GM23338 (cell line): ENCODE data around the gene SYVN1. TPM values are rescaled to one million over a fixed set of nuclear protein-coding genes. Genes with fewer than 3 reads are reported as not detected.

Experiments
- ATAC-seq: fragments of 200-7000 bp; cut with Tn5 transposase; 3 replicates; pipeline ENCODE4 v1.9.1; 2020
- DNase-seq: peaks from one replicate; pipeline ENCODE4 v3.0.0-alpha.2; 2015; ENCODE audit warnings: low spot score
- H2AFZ ChIP-seq: fragments of 200-600 bp; sonication (generic); 2 replicates; pipeline ENCODE4 v1.8.0; 2016; ENCODE audit warnings: antibody characterized with exemption, mild to moderate bottlenecking, moderate library complexity
- H3F3A ChIP-seq: fragments of 200-600 bp; sonication (generic); replicated peaks from 2 replicates; pipeline ENCODE4 v1.8.0; 2017; ENCODE audit warnings: antibody characterized with exemption, mixed run types, low read depth
- H3K27ac ChIP-seq: fragments of 200-600 bp; sonication (generic); 2 replicates; pipeline ENCODE4 v1.6.1; 2016; ENCODE audit warnings: low read depth
- H3K27me3 ChIP-seq: fragments of 200-600 bp; sonication (generic); 2 replicates; pipeline ENCODE4 v1.8.0; 2016; ENCODE audit warnings: mild to moderate bottlenecking, mixed run types, moderate library complexity; ENCODE audit not compliant: insufficient read depth
- H3K36me3 ChIP-seq: fragments of 200-600 bp; sonication (generic); 2 replicates; pipeline ENCODE4 v1.8.0; 2016; ENCODE audit warnings: mild to moderate bottlenecking; ENCODE audit not compliant: insufficient read depth
- H3K4me1 ChIP-seq: fragments of 200-600 bp; sonication (generic); 2 replicates; pipeline ENCODE4 v1.8.0; 2016; ENCODE audit warnings: mild to moderate bottlenecking, moderate library complexity; ENCODE audit not compliant: insufficient read depth
- H3K4me2 ChIP-seq: fragments of 200-600 bp; sonication (generic); 2 replicates; pipeline ENCODE4 v1.7.1; 2017; ENCODE audit warnings: mixed run types
- H3K4me3 ChIP-seq: fragments of 200-600 bp; sonication (generic); 2 replicates; pipeline ENCODE4 v1.6.1; 2016; ENCODE audit warnings: mixed run types
- H3K79me2 ChIP-seq: fragments of 200-600 bp; sonication (generic); replicated peaks from 2 replicates; pipeline ENCODE4 v1.8.0; 2017; ENCODE audit warnings: mild to moderate bottlenecking; ENCODE audit not compliant: insufficient read depth
- H3K9me2 ChIP-seq: fragments of 200-600 bp; sonication (generic); 2 replicates; pipeline ENCODE4 v1.8.0; 2017; ENCODE audit not compliant: insufficient read depth
- H4K20me1 ChIP-seq: fragments of 200-600 bp; sonication (generic); replicated peaks from 2 replicates; pipeline ENCODE4 v1.8.0; 2017; ENCODE audit warnings: mild to moderate bottlenecking; ENCODE audit not compliant: insufficient read depth
- H3K27ac Mint-ChIP-seq: 2 replicates; pipeline ENCODE4 v1.8.0; 2020; ENCODE audit warnings: inconsistent platforms, mild to moderate bottlenecking, moderate library complexity, mixed read lengths
- H3K27me3 Mint-ChIP-seq: 3 replicates; pipeline ENCODE4 v1.8.0; 2022; ENCODE audit warnings: low read depth, mild to moderate bottlenecking, moderate library complexity, mixed read lengths, inconsistent platforms; ENCODE audit not compliant: insufficient read depth, poor library complexity
- H3K36me3 Mint-ChIP-seq: 3 replicates; pipeline ENCODE4 v1.8.0; 2021; ENCODE audit warnings: low read depth, mild to moderate bottlenecking, inconsistent platforms, moderate library complexity, mixed read lengths
- H3K4me1 Mint-ChIP-seq: 3 replicates; pipeline ENCODE4 v1.8.0; 2020; ENCODE audit warnings: mild to moderate bottlenecking, inconsistent platforms, mixed read lengths
- H3K4me3 Mint-ChIP-seq: 3 replicates; pipeline ENCODE4 v1.8.0; 2021; ENCODE audit warnings: moderate library complexity, mild to moderate bottlenecking, inconsistent platforms, mixed read lengths
- H3K9me3 Mint-ChIP-seq: 3 replicates; pipeline ENCODE4 v1.8.0; 2020; ENCODE audit warnings: moderate library complexity, mild to moderate bottlenecking, inconsistent platforms, mixed read lengths
- CREB1 ChIP-seq: fragments of 250-450 bp; sonication (Bioruptor Pico); IDR thresholded peaks from 2 replicates; pipeline ENCODE4 v1.5.0; 2020; ENCODE audit warnings: low read depth, mild to moderate bottlenecking, moderate library complexity
- EZH2 ChIP-seq: fragments of 200-600 bp; sonication (generic); IDR thresholded peaks from one replicate; pipeline ENCODE4 v1.8.0; 2017; ENCODE audit warnings: antibody characterized with exemption, mild to moderate bottlenecking, low read depth; ENCODE audit not compliant: unreplicated experiment
- EZH2phosphoT487 ChIP-seq: fragments of 200-600 bp; sonication (generic); IDR thresholded peaks from one replicate; pipeline ENCODE4 v1.8.1; 2018; ENCODE audit warnings: antibody characterized with exemption; ENCODE audit not compliant: unreplicated experiment
- JUNB ChIP-seq: IDR thresholded peaks from one replicate; pipeline ENCODE4 v1.6.1; 2016; ENCODE audit warnings: antibody characterized with exemption; ENCODE audit not compliant: unreplicated experiment
- NANOG ChIP-seq: IDR thresholded peaks from 2 replicates; pipeline ENCODE4 v1.6.1; 2016; ENCODE audit warnings: antibody characterized with exemption, borderline replicate concordance
- POLR2AphosphoS5 ChIP-seq: IDR thresholded peaks from 2 replicates; pipeline ENCODE4 v1.6.1; 2016; ENCODE audit warnings: antibody characterized with exemption, low read depth
- STAT1 ChIP-seq: IDR thresholded peaks from one replicate; pipeline ENCODE4 v1.6.1; 2016; ENCODE audit warnings: antibody characterized with exemption; ENCODE audit not compliant: unreplicated experiment
- ZNF114 ChIP-seq: fragments of 250-450 bp; sonication (Bioruptor Pico); IDR thresholded peaks from 2 replicates; pipeline ENCODE4 v1.5.0; 2020; ENCODE audit warnings: mild to moderate bottlenecking, moderate library complexity
- ZNF331 ChIP-seq: fragments of 250-450 bp; sonication (Bioruptor Pico); IDR thresholded peaks from 2 replicates; pipeline ENCODE4 v1.5.0; 2020; ENCODE audit warnings: low read depth, mild to moderate bottlenecking, moderate library complexity
- polyA plus RNA-seq: library from polyadenylated mRNA; unstranded; fragments of >200 nt; fragmentation: Nextera tagmentation; extraction: Ambion mirVana; gene quantifications from 2 replicates; pipeline ENCODE4 v1.2.1, GENCODE V29; 2016
- total RNA-seq: library from RNA; depleted of rRNA; stranded (reverse); fragments of >200 nt; shearing (Covaris generic); gene quantifications from 2 replicates; pipeline ENCODE4 v1.2.3, GENCODE V29; 2014
- TF ChIP-seq, protein P1 (sequence below): IDR thresholded peaks from 2 replicates; pipeline ENCODE4 v1.6.1; 2016; ENCODE audit warnings: antibody characterized with exemption
- TF ChIP-seq, protein P2 (sequence below), 2 experiments: fragments of 200-600 bp in 1 of 2; sonication (generic) in 1 of 2; conservative IDR thresholded peaks; 2 replicates each; pipeline versions ENCODE4 v1.5.1 to v1.6.1; 2016 to 2017; ENCODE audit warnings: antibody characterized with exemption in 2 of 2, low read depth in 2 of 2, mild to moderate bottlenecking in 2 of 2, moderate library complexity in 1 of 2
- TF ChIP-seq, protein P3 (sequence below): IDR thresholded peaks from one replicate; pipeline ENCODE4 v1.6.1; 2018; ENCODE audit warnings: antibody characterized with exemption; ENCODE audit not compliant: unreplicated experiment
- TF ChIP-seq, protein P4 (sequence below): fragments of 250-450 bp; sonication (Bioruptor Pico); IDR thresholded peaks from 2 replicates; pipeline ENCODE4 v1.5.0; 2020; ENCODE audit warnings: mild to moderate bottlenecking, moderate library complexity

The SYVN1 gene
- total and polyA plus RNA-seq, 2 experiments from 2014 or later, result 13.8 to 28.7 TPM

DNA sequence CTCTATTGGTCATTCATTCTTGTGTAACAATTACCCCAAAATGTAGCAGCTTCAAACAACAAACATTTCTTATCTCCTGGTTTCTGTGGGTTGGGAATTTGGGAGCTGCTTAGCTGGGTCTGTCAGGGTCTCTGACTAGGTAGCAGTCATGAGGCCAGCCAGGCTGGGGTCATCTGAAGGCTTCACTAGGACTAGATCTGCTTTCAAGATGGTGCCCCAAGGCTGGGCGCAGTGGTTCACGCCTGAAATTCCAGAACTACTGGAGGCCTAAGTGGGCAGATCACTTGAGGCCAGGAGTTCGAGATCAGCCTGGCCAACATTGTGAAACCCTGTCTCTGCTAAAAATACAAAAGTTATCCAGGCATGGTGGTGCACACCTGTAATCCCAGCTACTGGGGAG, 22.6 kb upstream of the SYVN1 start:
- Histone ChIP-seq H3K9me2 (no peaks in the 10 kb centered on the region), H3K27ac (no peak overlapping the region), H3K4me2 (no peak overlapping the region), H3K79me2 (no peaks in the 10 kb centered on the region), H3K4me3 (no peak overlapping the region), H4K20me1 (no peaks in the 10 kb centered on the region), H3F3A (no peaks in the 10 kb centered on the region), H3K27me3 (no peaks in the 10 kb centered on the region), H2AFZ (no peak overlapping the region), H3K4me1 (no peaks in the 10 kb centered on the region), H3K36me3 (no peaks in the 10 kb centered on the region)
- no peak for DNase-seq
- no peak overlapping the region for H3K4me3 Mint-ChIP-seq
- no peaks in the 10 kb centered on the region for H3K9me3 Mint-ChIP-seq
- TF ChIP-seq, protein P1, sequence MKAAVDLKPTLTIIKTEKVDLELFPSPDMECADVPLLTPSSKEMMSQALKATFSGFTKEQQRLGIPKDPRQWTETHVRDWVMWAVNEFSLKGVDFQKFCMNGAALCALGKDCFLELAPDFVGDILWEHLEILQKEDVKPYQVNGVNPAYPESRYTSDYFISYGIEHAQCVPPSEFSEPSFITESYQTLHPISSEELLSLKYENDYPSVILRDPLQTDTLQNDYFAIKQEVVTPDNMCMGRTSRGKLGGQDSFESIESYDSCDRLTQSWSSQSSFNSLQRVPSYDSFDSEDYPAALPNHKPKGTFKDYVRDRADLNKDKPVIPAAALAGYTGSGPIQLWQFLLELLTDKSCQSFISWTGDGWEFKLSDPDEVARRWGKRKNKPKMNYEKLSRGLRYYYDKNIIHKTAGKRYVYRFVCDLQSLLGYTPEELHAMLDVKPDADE, result no peak
- TF ChIP-seq, protein P2, sequence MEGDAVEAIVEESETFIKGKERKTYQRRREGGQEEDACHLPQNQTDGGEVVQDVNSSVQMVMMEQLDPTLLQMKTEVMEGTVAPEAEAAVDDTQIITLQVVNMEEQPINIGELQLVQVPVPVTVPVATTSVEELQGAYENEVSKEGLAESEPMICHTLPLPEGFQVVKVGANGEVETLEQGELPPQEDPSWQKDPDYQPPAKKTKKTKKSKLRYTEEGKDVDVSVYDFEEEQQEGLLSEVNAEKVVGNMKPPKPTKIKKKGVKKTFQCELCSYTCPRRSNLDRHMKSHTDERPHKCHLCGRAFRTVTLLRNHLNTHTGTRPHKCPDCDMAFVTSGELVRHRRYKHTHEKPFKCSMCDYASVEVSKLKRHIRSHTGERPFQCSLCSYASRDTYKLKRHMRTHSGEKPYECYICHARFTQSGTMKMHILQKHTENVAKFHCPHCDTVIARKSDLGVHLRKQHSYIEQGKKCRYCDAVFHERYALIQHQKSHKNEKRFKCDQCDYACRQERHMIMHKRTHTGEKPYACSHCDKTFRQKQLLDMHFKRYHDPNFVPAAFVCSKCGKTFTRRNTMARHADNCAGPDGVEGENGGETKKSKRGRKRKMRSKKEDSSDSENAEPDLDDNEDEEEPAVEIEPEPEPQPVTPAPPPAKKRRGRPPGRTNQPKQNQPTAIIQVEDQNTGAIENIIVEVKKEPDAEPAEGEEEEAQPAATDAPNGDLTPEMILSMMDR (conservative IDR thresholded peaks at IDR 0.05; ENCODE audit: low read depth in 2 of 2), result no peak
- no peak for TF ChIP-seq EZH2phosphoT487
- no peak for TF ChIP-seq ZNF114
- TF ChIP-seq POLR2AphosphoS5, result no peak
- TF ChIP-seq, protein P3, sequence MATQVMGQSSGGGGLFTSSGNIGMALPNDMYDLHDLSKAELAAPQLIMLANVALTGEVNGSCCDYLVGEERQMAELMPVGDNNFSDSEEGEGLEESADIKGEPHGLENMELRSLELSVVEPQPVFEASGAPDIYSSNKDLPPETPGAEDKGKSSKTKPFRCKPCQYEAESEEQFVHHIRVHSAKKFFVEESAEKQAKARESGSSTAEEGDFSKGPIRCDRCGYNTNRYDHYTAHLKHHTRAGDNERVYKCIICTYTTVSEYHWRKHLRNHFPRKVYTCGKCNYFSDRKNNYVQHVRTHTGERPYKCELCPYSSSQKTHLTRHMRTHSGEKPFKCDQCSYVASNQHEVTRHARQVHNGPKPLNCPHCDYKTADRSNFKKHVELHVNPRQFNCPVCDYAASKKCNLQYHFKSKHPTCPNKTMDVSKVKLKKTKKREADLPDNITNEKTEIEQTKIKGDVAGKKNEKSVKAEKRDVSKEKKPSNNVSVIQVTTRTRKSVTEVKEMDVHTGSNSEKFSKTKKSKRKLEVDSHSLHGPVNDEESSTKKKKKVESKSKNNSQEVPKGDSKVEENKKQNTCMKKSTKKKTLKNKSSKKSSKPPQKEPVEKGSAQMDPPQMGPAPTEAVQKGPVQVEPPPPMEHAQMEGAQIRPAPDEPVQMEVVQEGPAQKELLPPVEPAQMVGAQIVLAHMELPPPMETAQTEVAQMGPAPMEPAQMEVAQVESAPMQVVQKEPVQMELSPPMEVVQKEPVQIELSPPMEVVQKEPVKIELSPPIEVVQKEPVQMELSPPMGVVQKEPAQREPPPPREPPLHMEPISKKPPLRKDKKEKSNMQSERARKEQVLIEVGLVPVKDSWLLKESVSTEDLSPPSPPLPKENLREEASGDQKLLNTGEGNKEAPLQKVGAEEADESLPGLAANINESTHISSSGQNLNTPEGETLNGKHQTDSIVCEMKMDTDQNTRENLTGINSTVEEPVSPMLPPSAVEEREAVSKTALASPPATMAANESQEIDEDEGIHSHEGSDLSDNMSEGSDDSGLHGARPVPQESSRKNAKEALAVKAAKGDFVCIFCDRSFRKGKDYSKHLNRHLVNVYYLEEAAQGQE, result no peak
- TF ChIP-seq EZH2, result no peak
- TF ChIP-seq JUNB, result no peak
- no peak for TF ChIP-seq STAT1
- TF ChIP-seq, protein P4, sequence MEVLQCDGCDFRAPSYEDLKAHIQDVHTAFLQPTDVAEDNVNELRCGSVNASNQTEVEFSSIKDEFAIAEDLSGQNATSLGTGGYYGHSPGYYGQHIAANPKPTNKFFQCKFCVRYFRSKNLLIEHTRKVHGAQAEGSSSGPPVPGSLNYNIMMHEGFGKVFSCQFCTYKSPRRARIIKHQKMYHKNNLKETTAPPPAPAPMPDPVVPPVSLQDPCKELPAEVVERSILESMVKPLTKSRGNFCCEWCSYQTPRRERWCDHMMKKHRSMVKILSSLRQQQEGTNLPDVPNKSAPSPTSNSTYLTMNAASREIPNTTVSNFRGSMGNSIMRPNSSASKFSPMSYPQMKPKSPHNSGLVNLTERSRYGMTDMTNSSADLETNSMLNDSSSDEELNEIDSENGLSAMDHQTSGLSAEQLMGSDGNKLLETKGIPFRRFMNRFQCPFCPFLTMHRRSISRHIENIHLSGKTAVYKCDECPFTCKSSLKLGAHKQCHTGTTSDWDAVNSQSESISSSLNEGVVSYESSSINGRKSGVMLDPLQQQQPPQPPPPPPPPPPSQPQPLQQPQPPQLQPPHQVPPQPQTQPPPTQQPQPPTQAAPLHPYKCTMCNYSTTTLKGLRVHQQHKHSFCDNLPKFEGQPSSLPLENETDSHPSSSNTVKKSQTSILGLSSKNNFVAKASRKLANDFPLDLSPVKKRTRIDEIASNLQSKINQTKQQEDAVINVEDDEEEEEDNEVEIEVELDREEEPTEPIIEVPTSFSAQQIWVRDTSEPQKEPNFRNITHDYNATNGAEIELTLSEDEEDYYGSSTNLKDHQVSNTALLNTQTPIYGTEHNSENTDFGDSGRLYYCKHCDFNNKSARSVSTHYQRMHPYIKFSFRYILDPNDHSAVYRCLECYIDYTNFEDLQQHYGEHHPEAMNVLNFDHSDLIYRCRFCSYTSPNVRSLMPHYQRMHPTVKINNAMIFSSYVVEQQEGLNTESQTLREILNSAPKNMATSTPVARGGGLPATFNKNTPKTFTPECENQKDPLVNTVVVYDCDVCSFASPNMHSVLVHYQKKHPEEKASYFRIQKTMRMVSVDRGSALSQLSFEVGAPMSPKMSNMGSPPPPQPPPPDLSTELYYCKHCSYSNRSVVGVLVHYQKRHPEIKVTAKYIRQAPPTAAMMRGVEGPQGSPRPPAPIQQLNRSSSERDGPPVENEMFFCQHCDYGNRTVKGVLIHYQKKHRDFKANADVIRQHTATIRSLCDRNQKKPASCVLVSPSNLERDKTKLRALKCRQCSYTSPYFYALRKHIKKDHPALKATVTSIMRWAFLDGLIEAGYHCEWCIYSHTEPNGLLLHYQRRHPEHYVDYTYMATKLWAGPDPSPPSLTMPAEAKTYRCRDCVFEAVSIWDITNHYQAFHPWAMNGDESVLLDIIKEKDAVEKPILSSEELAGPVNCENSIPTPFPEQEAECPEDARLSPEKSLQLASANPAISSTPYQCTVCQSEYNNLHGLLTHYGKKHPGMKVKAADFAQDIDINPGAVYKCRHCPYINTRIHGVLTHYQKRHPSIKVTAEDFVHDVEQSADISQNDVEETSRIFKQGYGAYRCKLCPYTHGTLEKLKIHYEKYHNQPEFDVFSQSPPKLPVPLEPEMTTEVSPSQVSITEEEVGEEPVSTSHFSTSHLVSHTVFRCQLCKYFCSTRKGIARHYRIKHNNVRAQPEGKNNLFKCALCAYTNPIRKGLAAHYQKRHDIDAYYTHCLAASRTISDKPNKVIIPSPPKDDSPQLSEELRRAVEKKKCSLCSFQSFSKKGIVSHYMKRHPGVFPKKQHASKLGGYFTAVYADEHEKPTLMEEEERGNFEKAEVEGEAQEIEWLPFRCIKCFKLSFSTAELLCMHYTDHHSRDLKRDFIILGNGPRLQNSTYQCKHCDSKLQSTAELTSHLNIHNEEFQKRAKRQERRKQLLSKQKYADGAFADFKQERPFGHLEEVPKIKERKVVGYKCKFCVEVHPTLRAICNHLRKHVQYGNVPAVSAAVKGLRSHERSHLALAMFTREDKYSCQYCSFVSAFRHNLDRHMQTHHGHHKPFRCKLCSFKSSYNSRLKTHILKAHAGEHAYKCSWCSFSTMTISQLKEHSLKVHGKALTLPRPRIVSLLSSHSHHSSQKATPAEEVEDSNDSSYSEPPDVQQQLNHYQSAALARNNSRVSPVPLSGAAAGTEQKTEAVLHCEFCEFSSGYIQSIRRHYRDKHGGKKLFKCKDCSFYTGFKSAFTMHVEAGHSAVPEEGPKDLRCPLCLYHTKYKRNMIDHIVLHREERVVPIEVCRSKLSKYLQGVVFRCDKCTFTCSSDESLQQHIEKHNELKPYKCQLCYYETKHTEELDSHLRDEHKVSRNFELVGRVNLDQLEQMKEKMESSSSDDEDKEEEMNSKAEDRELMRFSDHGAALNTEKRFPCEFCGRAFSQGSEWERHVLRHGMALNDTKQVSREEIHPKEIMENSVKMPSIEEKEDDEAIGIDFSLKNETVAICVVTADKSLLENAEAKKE (CRISPR knock-in tag), result no peak
- no peak for TF ChIP-seq CREB1
- no peak for TF ChIP-seq NANOG
- no peak for TF ChIP-seq ZNF331
- H3K27ac Mint-ChIP-seq, result no peak overlapping the region
- ATAC-seq, result no peak
- peaks cover 1% of the 10 kb centered on the region for H3K27me3 Mint-ChIP-seq
- no peaks in the 10 kb centered on the region for H3K36me3 Mint-ChIP-seq
- H3K4me1 Mint-ChIP-seq, result no peaks in the 10 kb centered on the region
